ENCODE results near the gene STOML2. TPM values are rescaled to one million over a fixed set of nuclear protein-coding genes. Genes with fewer than 3 reads are reported as not detected.

Gene STOML2
- total RNA-seq, 2 experiments from 2014 or later: 96.0 to 96.9 TPM

DNA sequence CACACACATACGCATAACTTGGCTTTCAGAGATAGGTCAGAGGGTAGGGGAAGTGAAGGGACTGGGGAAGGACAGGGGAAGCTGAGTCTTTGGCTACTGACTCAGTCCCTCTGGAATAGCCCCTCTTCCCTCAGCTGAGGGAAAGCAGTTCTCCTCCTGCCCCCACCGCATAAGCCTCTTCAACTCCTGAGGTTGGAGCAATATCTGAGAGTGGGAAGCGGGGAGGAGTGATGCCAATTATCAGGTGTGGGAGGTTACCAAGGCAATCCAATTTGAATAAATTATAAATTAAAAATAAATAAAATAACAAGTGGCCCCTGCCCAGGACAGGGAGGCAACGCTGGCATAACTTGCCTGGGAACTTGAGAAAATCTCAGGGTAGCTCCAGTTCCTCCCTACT, 1.7 kb upstream of the STOML2 start:
- H3K4me1 Mint-ChIP-seq: peaks cover 41% of the 10 kb centered on the region
- no peak overlapping the region for H3K27ac Mint-ChIP-seq
- no peak for DNase-seq
- H3K4me3 Mint-ChIP-seq: no peak overlapping the region
- peaks cover 51% of the 10 kb centered on the region for H3K36me3 Mint-ChIP-seq (ENCODE audit: low read depth)
- CTCF ChIA-PET: interaction anchor here (1.0 to 2.5 kb wide), 3 partner anchors 8 to 32 kb away, joined by 3 to 28 read pairs (median 3); partner anchors contain the start of genes ATOSB and VCP
- H3K9me3 Mint-ChIP-seq: no peaks in the 10 kb centered on the region
- H3K27me3 Mint-ChIP-seq: no peaks in the 10 kb centered on the region
- POLR2A ChIA-PET: interaction anchor here (1.2 to 4.8 kb wide), 4 partner anchors 8 to 26 kb away, joined by 3 to 61 read pairs (median 28); partner anchors contain the start of genes ATOSB, FANCG and PIGO

DNA sequence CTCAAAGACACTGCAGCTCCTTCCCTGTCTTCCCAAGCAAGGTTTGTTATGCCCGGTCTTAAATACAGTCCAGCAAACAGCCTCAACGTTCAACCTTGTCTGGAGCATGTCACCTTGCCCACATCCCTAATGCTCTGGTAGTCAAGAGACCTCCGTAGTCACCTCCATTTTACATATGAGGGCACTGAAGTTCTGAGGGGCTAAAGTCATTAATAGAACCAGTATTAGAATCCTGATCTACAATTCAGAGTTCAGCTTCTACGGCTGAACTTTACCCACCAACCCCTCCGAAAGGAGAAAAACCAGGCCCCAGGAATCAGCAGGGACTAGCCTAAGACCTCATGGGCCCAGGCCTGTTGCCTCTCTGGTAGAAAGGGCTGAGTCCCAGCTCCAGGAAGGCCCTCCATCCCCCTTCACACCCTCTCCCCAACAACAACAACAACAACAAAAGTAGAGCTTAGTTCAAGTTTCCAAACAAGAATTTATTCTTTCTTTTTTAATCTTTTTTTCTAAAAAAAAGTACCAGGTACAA, 795 bp upstream of the STOML2 start:
- Mint-ChIP-seq H3K36me3 (ENCODE audit: low read depth) (peaks cover 57% of the 10 kb centered on the region), H3K4me1 (peaks cover 39% of the 10 kb centered on the region), H3K27me3 (no peaks in the 10 kb centered on the region), H3K9me3 (no peaks in the 10 kb centered on the region), H3K27ac (peak overlapping the region; percentile 88), H3K4me3 (peak overlapping the region; percentile 80)
- no peak for DNase-seq
- CTCF ChIA-PET: interaction anchor here (1.1 to 3.1 kb wide), 9 partner anchors 9 to 204 kb away, joined by 3 to 28 read pairs (median 4); partner anchors contain the start of genes ATOSB, FANCG and VCP
- POLR2A ChIA-PET: interaction anchor here (0.9 to 4.8 kb wide), 6 partner anchors 8 to 629 kb away, joined by 3 to 61 read pairs (median 30); partner anchors contain the start of genes ARHGEF39, ATOSB, CREB3 and FANCG

- ChIA-PET POLR2A (interaction anchor here (1.4 to 4.8 kb wide), 5 partner anchors 9 to 31 kb away, joined by 6 to 61 read pairs (median 38); partner anchors contain the start of genes ATOSB, FANCG and VCP), CTCF (interaction anchor here (1.3 to 3.1 kb wide), 7 partner anchors 10 to 203 kb away, joined by 4 to 28 read pairs (median 8); partner anchors contain the start of genes ATOSB, FANCG and VCP)
- Mint-ChIP-seq H3K4me3 (peak overlapping the region; percentile 80), H3K27me3 (no peaks in the 10 kb centered on the region), H3K4me1 (peaks cover 44% of the 10 kb centered on the region), H3K27ac (peak overlapping the region; percentile 88), H3K9me3 (no peaks in the 10 kb centered on the region), H3K36me3 (ENCODE audit: low read depth) (peaks cover 51% of the 10 kb centered on the region)
- no peak for DNase-seq
Measured at GRCh38 chr9:35102465-35102768, 514 bp downstream of the STOML2 start.

GRCh38 chr9:35097573-35097972, 5.4 kb downstream of the STOML2 start:
- no peak for DNase-seq
- Mint-ChIP-seq H3K4me3 (peak overlapping the region; percentile 37), H3K4me1 (peaks cover 57% of the 10 kb centered on the region), H3K9me3 (no peaks in the 10 kb centered on the region), H3K27me3 (no peaks in the 10 kb centered on the region), H3K36me3 (ENCODE audit: low read depth) (peaks cover 42% of the 10 kb centered on the region), H3K27ac (no peak overlapping the region)
- CTCF ChIA-PET: interaction anchor here (1.1 to 5.1 kb wide), 8 partner anchors 14 to 198 kb away, joined by 3 to 43 read pairs (median 6); partner anchors contain the start of genes ATOSB, FANCG and VCP
- POLR2A ChIA-PET: interaction anchor here (0.5 to 10.0 kb wide), 6 partner anchors 13 to 1096 kb away, joined by 3 to 132 read pairs (median 22); partner anchors contain the start of genes ATOSB, FANCG and VCP

DNA sequence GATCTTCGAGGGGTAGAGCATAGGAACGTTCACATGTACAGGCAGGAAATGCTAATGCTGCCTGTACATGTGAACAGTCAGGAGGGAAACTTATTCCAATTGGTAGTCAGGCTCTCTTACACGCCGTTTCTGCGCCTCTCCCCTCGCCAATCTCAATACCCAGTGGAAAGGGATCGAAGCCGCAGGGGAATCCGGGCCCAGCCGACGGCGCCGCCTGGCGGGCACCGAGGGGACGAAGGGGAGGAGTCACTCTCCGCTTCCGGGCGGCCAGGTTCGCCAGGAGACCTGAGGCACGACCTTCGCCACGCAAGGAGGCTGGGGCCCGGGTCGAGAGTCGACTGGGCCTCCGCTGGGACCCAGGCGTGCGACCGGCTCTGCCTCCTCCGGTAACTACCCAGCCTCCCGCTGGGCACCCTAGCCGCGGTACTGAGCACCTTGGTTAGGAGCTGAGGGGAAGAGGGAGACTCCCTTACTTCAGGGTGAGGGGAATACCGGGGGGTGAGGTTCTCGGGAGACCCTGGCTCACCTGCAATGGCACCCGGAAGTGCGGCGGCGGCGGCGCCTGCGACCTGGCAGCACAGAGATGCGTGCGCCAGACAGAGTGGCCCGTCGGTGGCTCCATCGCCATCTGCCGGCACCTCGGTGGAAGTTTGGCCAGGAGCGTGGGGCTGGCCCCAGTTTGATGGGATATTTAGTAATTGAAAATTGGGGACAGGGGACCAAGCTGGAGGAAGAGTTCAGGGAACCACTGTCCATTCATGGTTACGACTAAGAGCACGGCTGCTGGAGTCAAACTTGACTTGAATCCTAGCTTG, 6.7 kb downstream of the STOML2 start, which contains the start of gene PIGO:
PIGO (minus strand) TSS at position 557 of the 815 bp plus-strand sequence. CDS start 1,026 bp downstream, outside the sequence.
- ChIA-PET POLR2A (interaction anchor here (0.7 to 10.0 kb wide), 12 partner anchors 8 to 197 kb away, joined by 3 to 132 read pairs (median 4); partner anchors contain the start of genes ATOSB, FANCG, UNC13B and VCP), CTCF (interaction anchor here (0.7 to 5.1 kb wide), 24 partner anchors 9 to 660 kb away, joined by 3 to 43 read pairs (median 4); partner anchors contain the start of genes ATOSB, CREB3, DNAJB5 and FANCG)
- peaks cover 37% of the 10 kb centered on the region for H3K36me3 Mint-ChIP-seq (ENCODE audit: low read depth)
- H3K27me3 Mint-ChIP-seq: no peaks in the 10 kb centered on the region
- H3K4me1 Mint-ChIP-seq: peaks cover 44% of the 10 kb centered on the region
- H3K27ac Mint-ChIP-seq: peak within 1 kb of the TSS; percentile 86
- peak; percentile 89 for DNase-seq
- no peaks in the 10 kb centered on the region for H3K9me3 Mint-ChIP-seq
- H3K4me3 Mint-ChIP-seq: peak within 1 kb of the TSS; percentile 82

DNA sequence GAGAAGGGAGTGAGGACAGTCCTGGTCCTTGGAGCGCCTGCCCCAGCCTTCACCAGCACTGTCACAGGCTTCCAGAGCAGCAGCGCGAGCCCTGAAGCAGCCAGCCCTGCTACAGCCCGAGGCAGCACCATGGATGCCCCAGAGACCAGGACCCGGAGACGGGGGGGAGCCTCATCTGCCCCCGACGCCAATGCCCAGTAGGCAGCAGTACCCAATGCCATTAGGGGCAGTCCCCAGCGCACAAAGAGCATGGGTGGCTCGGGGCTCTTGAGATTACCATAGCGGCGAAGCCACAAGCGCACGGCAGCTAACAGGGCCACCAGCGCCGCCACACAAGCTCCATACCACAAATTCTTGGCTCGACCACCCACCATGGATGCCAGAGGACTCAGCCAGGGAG, 11.4 kb downstream of the STOML2 start:
- Mint-ChIP-seq H3K27ac (no peak overlapping the region), H3K27me3 (no peaks in the 10 kb centered on the region), H3K9me3 (no peaks in the 10 kb centered on the region), H3K4me1 (peaks cover 21% of the 10 kb centered on the region), H3K36me3 (ENCODE audit: low read depth) (peaks cover 40% of the 10 kb centered on the region), H3K4me3 (no peak overlapping the region)
- ChIA-PET POLR2A (interaction anchor here (0.9 to 10.0 kb wide), 4 partner anchors 10 to 24 kb away, joined by 3 to 132 read pairs (median 34); partner anchors contain the start of genes ATOSB, FANCG and VCP), CTCF (interaction anchor here (1.3 to 2.0 kb wide), 3 partner anchors 11 to 192 kb away, joined by 3 to 6 read pairs (median 5); partner anchors contain the start of genes FANCG and VCP)
- no peak for DNase-seq

- Mint-ChIP-seq H3K4me3 (no peak overlapping the region), H3K27ac (no peak overlapping the region), H3K27me3 (no peaks in the 10 kb centered on the region), H3K9me3 (no peaks in the 10 kb centered on the region), H3K36me3 (ENCODE audit: low read depth) (peaks cover 35% of the 10 kb centered on the region), H3K4me1 (peaks cover 10% of the 10 kb centered on the region)
- no peak for DNase-seq
- ChIA-PET CTCF (no interaction called here), POLR2A (no interaction called here)
Measured at GRCh38 chr9:35089434-35089833, 13.5 kb downstream of the STOML2 start.

GRCh38 chr9:35085078-35085477, 17.9 kb downstream of the STOML2 start:
- ChIA-PET POLR2A (interaction anchor here (1.2 to 8.6 kb wide), 2 partner anchors 10 to 17 kb away, joined by 4 to 136 read pairs; partner anchors contain the start of gene VCP), CTCF (no interaction called here)
- Mint-ChIP-seq H3K4me3 (no peak overlapping the region), H3K4me1 (peaks cover 11% of the 10 kb centered on the region), H3K27me3 (no peaks in the 10 kb centered on the region), H3K36me3 (ENCODE audit: low read depth) (peaks cover 21% of the 10 kb centered on the region), H3K27ac (no peak overlapping the region), H3K9me3 (no peaks in the 10 kb centered on the region)
- DNase-seq: no peak

- CTCF ChIA-PET: interaction anchor here (0.6 to 3.0 kb wide), 16 partner anchors 8 to 180 kb away, joined by 3 to 43 read pairs (median 5); partner anchors contain the start of genes ATOSB, PIGO, STOML2 and VCP
- no peaks in the 10 kb centered on the region for H3K9me3 Mint-ChIP-seq
- H3K36me3 Mint-ChIP-seq (ENCODE audit: low read depth): peaks cover 31% of the 10 kb centered on the region
- POLR2A ChIA-PET: interaction anchor here (0.8 to 8.6 kb wide), 17 partner anchors 11 to 669 kb away, joined by 3 to 136 read pairs (median 6); partner anchors contain the start of genes ARHGEF39, ATOSB, DNAJB5 and PIGO
- H3K27ac Mint-ChIP-seq: peak within 1 kb of the TSS; percentile 99
- no peaks in the 10 kb centered on the region for H3K27me3 Mint-ChIP-seq
- DNase-seq: peak; percentile 89
- peak within 1 kb of the TSS; percentile 95 for H3K4me3 Mint-ChIP-seq
- H3K4me1 Mint-ChIP-seq: peaks cover 40% of the 10 kb centered on the region
Measured at GRCh38 chr9:35079426-35080341, 23.2 kb downstream of the STOML2 start, which contains the start of gene FANCG. TSS of gene FANCG (minus strand) at chr9:35079942. CDS start at chr9:35079524, 418 bp downstream.

DNA sequence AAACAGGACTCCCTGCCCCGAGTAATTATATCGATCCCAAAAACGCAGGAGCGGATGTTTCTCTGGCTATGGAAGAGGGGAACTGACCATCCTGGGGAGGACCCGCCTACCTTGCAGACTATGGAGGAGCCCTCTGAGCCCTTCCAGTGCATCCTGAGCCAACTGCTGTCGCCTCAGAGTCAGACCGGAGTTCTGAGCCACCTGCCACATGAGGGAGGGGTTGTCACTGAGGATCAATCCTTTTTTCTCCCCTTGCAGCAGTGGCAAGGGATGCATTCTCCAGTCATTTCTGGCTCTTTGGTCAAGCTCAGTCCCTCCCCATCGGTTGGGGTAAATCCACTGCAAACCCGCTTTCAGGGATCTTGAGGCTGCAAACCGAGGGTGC, 23.9 kb downstream of the STOML2 start:
- DNase-seq: peak; percentile 28

GRCh38 chr9:35078066-35078465, 24.9 kb downstream of the STOML2 start:
- ChIA-PET POLR2A (interaction anchor here (0.8 to 8.6 kb wide), 8 partner anchors 10 to 569 kb away, joined by 3 to 136 read pairs (median 28); partner anchors contain the start of genes ATOSB, PIGO, STOML2 and VCP), CTCF (interaction anchor here (3.0 kb wide), 1 partner anchor 18 kb away, joined by 43 read pairs; the partner anchor contains the start of gene PIGO)
- no peak for DNase-seq
- Mint-ChIP-seq H3K4me1 (peaks cover 55% of the 10 kb centered on the region), H3K27ac (peak overlapping the region; percentile 16), H3K36me3 (ENCODE audit: low read depth) (peaks cover 46% of the 10 kb centered on the region), H3K27me3 (no peaks in the 10 kb centered on the region), H3K9me3 (no peaks in the 10 kb centered on the region), H3K4me3 (peak overlapping the region; percentile 95)

More for the DNA sequence above, 23.9 kb downstream of the STOML2 start:
- POLR2A ChIA-PET: interaction anchor here (0.8 to 8.6 kb wide), 12 partner anchors 11 to 586 kb away, joined by 3 to 136 read pairs (median 10); partner anchors contain the start of genes ARHGEF39, ATOSB, DNAJB5 and PIGO
- Mint-ChIP-seq H3K9me3 (no peaks in the 10 kb centered on the region), H3K27me3 (no peaks in the 10 kb centered on the region), H3K27ac (peak overlapping the region; percentile 99), H3K36me3 (ENCODE audit: low read depth) (peaks cover 38% of the 10 kb centered on the region), H3K4me1 (peaks cover 45% of the 10 kb centered on the region), H3K4me3 (peak overlapping the region; percentile 95)
- CTCF ChIA-PET: interaction anchor here (1.0 to 3.0 kb wide), 9 partner anchors 7 to 179 kb away, joined by 3 to 43 read pairs (median 6); partner anchors contain the start of genes ATOSB, PIGO, STOML2 and VCP

Data from activated CD4-positive, alpha-beta memory T cell treated with anti-CD3 and anti-CD28 coated beads, Interleukin-2, amount 10 ng/mL, durations not matched to agents 7 days and 5 days (primary cell).